Peyer's patch (tissue), 4 donors: ENCODE measurements around the gene FOXR1. TPM values are rescaled to one million over a fixed set of nuclear protein-coding genes. Genes with fewer than 3 reads are reported as not detected.
A peak's percentile ranks its signal among the peaks of the same experiment; 100 is the strongest.

Source experiments
- DNase-seq, 3 donors: peaks; one replicate each; pipeline ENCODE4 v3.0.0-alpha.2; 2017 to 2019
- H3K27ac ChIP-seq, 4 donors: fragments of 200-600 bp; sonication (generic); one replicate each; pipeline ENCODE4 v1.5.1; 2016 to 2019
- H3K27me3 ChIP-seq, 2 donors: fragments of 200-600 bp; sonication (generic); one replicate each; pipeline ENCODE4 v1.5.1; 2019
- H3K36me3 ChIP-seq, 3 donors: fragments of 200-600 bp; sonication (generic); one replicate each; pipeline ENCODE4 v1.5.1; 2016 to 2019
- H3K4me1 ChIP-seq, 4 donors: fragments of 200-600 bp; sonication (generic); one replicate each; pipeline ENCODE4 v1.5.1; 2016 to 2019
- H3K4me3 ChIP-seq, 4 donors: fragments of 200-600 bp; sonication (generic); 1 replicate in 3 of 4; 2 replicates in 1 of 4; pipeline ENCODE4 v1.5.1; 2016 to 2019; ENCODE audit warnings: mild to moderate bottlenecking in 1 of 4
- H3K9me3 ChIP-seq, 4 donors: fragments of 200-600 bp; sonication (generic); one replicate each; pipeline ENCODE4 v1.5.1; 2016 to 2019; ENCODE audit warnings: mild to moderate bottlenecking in 1 of 4
- POLR2A ChIP-seq, 2 donors: fragments of 450-650 bp; IDR thresholded peaks; one replicate each; pipeline ENCODE4 v1.5.1; 2017; ENCODE audit warnings: antibody characterized with exemption in 2 of 2, mild to moderate bottlenecking in 2 of 2, moderate library complexity in 2 of 2
- total RNA-seq, 4 donors: library from RNA; depleted of rRNA; stranded (reverse); fragments of >200 nt; gene quantifications; one replicate each; pipeline ENCODE4 v1.1.0, GENCODE V29; 2016
- TF ChIP-seq, protein P1 (sequence below), 6 experiments: fragments of 450-650 bp in 4 of 6; fragments of 200-600 bp in 2 of 6; sonication (generic) in 1 of 6; IDR thresholded peaks; one replicate each; pipeline ENCODE4 v1.5.1; 2017 to 2019; ENCODE audit warnings: antibody characterized with exemption in 6 of 6, mild to moderate bottlenecking in 3 of 6, moderate library complexity in 1 of 6

Gene FOXR1
- total RNA-seq, 4 donors from 2014 or later = not detected

DNA sequence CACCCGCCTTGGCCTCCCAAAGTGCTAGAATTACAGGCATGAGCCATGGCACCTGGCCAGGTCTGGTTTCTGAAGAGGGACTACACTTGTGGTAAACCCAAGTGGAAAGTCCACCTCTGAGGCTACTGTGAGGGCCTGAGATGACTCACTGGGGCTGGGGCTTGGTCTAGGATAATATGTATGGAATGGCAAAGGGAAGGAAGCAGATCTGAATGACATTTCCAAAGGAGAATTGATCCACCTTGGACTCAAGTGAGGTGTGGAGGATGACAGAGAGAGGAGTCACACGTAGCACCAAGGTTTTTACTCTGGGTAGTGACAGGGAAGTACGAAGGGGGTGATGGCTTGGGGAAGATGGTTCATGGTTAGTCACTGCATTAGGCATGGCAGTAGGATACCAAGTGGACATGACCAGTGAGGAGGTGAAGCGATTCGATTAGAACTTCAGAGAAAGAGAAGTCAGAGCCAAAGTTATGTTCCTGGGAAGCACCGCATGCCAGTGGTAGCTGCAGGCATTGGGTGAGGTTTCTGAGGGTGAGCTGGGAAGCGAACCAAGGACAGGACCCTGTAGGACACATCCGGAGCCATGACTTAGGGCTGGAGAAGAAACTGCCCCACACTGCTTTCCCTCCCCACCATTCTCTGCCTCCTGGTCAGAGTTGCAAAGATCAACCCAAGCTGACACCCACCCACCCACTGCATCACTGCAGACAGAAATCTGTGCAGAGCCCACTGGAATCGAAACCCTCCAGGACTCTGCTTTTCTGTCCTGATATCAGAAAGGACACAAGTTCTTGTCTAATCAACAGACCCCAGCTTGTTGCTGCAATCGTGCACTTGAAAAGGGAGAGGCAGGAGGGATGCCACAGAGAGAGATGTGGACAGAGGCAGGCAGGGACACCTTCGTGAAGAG, 32.8 kb upstream of the FOXR1 start:
- Histone ChIP-seq H3K4me1 (peaks cover 0 to 10% (median 5%) of the 10 kb centered on the region in 4 donors), H3K4me3 (no peak overlapping the region), H3K36me3 (no peaks in the 10 kb centered on the region), H3K9me3 (no peaks in the 10 kb centered on the region), H3K27ac (peak overlapping the region in 1 of 4 donors; percentile 29), H3K27me3 (no peaks in the 10 kb centered on the region)
- DNase-seq = peak in 2 of 3 donors; percentile 62 to 85
- TF ChIP-seq, protein P1, sequence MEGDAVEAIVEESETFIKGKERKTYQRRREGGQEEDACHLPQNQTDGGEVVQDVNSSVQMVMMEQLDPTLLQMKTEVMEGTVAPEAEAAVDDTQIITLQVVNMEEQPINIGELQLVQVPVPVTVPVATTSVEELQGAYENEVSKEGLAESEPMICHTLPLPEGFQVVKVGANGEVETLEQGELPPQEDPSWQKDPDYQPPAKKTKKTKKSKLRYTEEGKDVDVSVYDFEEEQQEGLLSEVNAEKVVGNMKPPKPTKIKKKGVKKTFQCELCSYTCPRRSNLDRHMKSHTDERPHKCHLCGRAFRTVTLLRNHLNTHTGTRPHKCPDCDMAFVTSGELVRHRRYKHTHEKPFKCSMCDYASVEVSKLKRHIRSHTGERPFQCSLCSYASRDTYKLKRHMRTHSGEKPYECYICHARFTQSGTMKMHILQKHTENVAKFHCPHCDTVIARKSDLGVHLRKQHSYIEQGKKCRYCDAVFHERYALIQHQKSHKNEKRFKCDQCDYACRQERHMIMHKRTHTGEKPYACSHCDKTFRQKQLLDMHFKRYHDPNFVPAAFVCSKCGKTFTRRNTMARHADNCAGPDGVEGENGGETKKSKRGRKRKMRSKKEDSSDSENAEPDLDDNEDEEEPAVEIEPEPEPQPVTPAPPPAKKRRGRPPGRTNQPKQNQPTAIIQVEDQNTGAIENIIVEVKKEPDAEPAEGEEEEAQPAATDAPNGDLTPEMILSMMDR (IDR thresholded peaks at IDR 0.05) = no peak

DNA sequence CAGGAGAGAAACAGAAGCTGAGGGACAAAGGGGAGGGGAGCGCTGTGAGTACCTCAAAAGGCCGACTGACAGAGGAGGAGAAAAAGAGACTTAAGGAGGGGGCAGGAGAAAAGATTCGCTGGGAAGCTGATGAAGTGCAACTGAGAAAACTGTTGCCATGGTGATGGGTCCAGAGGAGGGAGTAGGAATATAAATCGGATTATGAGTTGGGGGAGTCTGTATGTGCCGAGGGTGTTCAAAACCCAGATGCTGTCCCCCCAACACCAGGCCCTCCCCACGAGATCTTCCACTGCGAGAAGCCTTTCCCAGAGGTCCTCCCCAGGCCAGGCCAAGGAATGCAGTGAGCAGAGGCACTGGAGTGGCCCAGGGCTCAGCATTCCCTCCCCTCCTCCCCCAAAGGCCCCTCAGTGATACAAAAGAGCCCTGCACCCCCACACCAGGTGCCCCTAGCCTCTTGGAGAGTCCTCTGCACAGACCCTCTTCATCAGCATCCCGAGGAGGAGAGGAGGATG, 32.1 kb upstream of the FOXR1 start:
- Histone ChIP-seq H3K4me1 (peaks cover 0 to 10% (median 5%) of the 10 kb centered on the region in 4 donors), H3K4me3 (no peak overlapping the region), H3K36me3 (no peaks in the 10 kb centered on the region), H3K9me3 (no peaks in the 10 kb centered on the region), H3K27ac (no peak overlapping the region), H3K27me3 (no peaks in the 10 kb centered on the region)
- DNase-seq = no peak
- TF ChIP-seq, protein P1 (IDR thresholded peaks at IDR 0.05) = no peak
- no peak for TF ChIP-seq POLR2A (IDR thresholded peaks at IDR 0.05)

DNA sequence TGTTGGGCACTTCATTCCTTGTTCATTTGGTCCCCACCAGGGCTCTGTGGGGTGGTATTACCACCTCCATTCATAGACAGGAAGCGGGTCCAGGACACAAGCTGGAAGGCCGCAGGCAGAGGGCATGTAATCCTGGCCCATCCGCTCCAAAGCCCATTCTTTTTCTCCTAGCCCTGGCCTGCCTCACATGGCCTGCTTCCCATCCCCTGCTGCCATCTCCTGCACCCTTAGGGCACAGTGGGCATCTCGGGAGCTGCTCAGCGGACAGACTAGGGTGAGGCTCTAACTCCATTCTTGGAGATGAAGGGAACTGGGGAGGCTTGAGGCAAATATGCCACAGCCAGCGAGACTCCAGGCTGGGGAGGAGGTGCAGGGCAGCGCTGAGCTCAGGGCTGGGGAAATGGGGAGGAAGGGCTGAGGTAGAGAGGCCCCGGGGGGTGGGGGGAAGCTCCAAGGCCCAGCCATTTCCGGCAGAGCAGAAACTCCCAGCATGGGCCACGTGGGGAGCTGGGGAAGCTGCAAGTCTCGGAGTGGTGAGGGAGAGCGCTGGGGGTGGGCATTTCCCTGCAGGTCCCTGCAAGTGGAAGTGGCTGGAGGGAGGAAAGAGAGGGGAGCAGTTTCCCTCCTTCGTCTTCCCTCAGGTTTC, 31.5 kb upstream of the FOXR1 start:
- no peaks in the 10 kb centered on the region for H3K9me3 ChIP-seq
- DNase-seq = peak in 1 of 3 donors; percentile 43
- no peak overlapping the region for H3K4me3 ChIP-seq
- H3K36me3 ChIP-seq = no peaks in the 10 kb centered on the region
- TF ChIP-seq, protein P1 (IDR thresholded peaks at IDR 0.05) = no peak
- TF ChIP-seq POLR2A (IDR thresholded peaks at IDR 0.05) = no peak
- no peaks in the 10 kb centered on the region for H3K27me3 ChIP-seq
- H3K4me1 ChIP-seq = peaks cover 0 to 10% (median 5%) of the 10 kb centered on the region in 4 donors
- no peak overlapping the region for H3K27ac ChIP-seq

DNA sequence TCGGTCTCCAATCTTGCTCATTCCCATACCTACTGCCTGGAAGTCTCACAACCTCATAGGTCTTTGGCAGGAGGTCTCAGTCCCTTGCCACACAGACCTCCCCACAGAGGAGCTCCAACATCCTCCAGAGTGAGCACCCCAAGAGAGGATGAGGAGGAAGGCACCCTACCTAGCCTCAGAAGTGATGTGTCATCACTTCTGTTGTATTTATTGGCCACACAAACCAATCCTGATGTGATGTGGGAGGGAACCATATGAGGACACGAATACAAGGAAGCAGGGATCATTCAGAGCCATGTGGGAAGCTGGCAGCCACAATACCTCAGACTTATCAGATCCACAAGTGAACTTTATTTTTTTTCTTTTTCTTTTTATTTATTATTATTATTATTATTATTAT, 24.5 kb upstream of the FOXR1 start:
- no peaks in the 10 kb centered on the region for H3K4me1 ChIP-seq
- H3K9me3 ChIP-seq = no peaks in the 10 kb centered on the region
- no peak overlapping the region for H3K27ac ChIP-seq
- no peak for DNase-seq
- no peaks in the 10 kb centered on the region for H3K36me3 ChIP-seq
- no peaks in the 10 kb centered on the region for H3K27me3 ChIP-seq
- H3K4me3 ChIP-seq = no peak overlapping the region
- TF ChIP-seq, protein P1 (IDR thresholded peaks at IDR 0.05) = no peak
- no peak for TF ChIP-seq POLR2A (IDR thresholded peaks at IDR 0.05)

DNA sequence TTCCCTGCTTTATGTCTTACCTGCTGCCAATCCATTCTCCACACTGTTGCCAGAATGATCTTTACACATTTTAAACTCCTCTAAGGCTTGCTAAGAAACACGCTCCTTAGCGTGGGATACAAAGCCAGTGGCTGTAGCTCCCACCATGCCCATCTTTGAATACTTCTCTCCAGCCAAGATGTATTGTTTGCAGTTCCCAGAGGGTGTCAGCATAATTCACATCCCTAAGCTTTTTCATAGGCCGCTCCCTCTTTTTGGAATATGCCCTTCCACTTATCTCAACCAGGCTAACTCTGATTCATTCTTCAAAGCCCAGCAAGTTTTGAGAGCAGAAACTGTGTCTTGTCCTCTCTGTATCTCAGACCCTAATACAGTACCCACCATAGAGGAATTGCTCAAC, 23.6 kb upstream of the FOXR1 start:
- no peak overlapping the region for H3K4me3 ChIP-seq
- no peaks in the 10 kb centered on the region for H3K27me3 ChIP-seq
- TF ChIP-seq, protein P1 (IDR thresholded peaks at IDR 0.05) = no peak
- no peak for TF ChIP-seq POLR2A (IDR thresholded peaks at IDR 0.05)
- H3K9me3 ChIP-seq = no peaks in the 10 kb centered on the region
- no peaks in the 10 kb centered on the region for H3K4me1 ChIP-seq
- no peak for DNase-seq
- H3K27ac ChIP-seq = no peak overlapping the region
- H3K36me3 ChIP-seq = no peaks in the 10 kb centered on the region
